Measurements from ENCODE around the gene KCNK18. TPM values are rescaled to one million over a fixed set of nuclear protein-coding genes. Genes with fewer than 3 reads are reported as not detected.

Gene KCNK18
- total and polyA plus RNA-seq, 2 of the 8 experiments (the other 6 are each of a cell fraction or from before 2014, with no cell fraction given), result not detected

- Histone ChIP-seq H3K4me3 (ENCODE audit: extremely low read depth in 1 of 4, insufficient read depth in 2 of 4, low read depth in 3 of 4, low read length in 4 of 4) (no peak overlapping the region), H4K20me1 (replicated peaks in 1 of 2; ENCODE audit: control insufficient read depth in 1 of 2, insufficient read depth in 2 of 2, low read length in 2 of 2) (peaks cover 0 to 1% of the 10 kb centered on the region in 2 experiments), H2BK5ac (ENCODE audit: low read depth, low read length) (no peak overlapping the region), H3K18ac (ENCODE audit: extremely low read depth, low read length) (no peak overlapping the region), H2AFZ (ENCODE audit: low read length) (no peak overlapping the region), H3K23ac (ENCODE audit: insufficient read length) (no peak overlapping the region), H4K5ac (ENCODE audit: insufficient read length, low read depth, low read length) (no peak overlapping the region), H2BK15ac (ENCODE audit: low read length) (no peak overlapping the region), H2BK20ac (ENCODE audit: low read length) (no peak overlapping the region), H3K27me3 (replicated peaks in 1 of 4; ENCODE audit: control insufficient read depth in 3 of 4, extremely low read depth in 1 of 4, insufficient read depth in 3 of 4, low read length in 3 of 4) (peaks cover under 1 to 16% (median 14%) of the 10 kb centered on the region in 4 experiments), H3K4ac (replicated peaks; ENCODE audit: insufficient read length, low read depth, low read length) (peak overlapping the region; percentile 61), H2AK5ac (ENCODE audit: low read depth, low read length) (no peak overlapping the region), H3K79me1 (ENCODE audit: low read depth, low read length) (no peaks in the 10 kb centered on the region), H3K27ac (ENCODE audit: low read depth, low read length) (no peak overlapping the region), H4K91ac (replicated peaks; ENCODE audit: insufficient read length, low read length) (no peak overlapping the region), H3K9me3 (ENCODE audit: insufficient read depth in 2 of 2, low read depth in 1 of 2, low read length in 1 of 2) (no peaks in the 10 kb centered on the region), H2BK12ac (ENCODE audit: low read depth, low read length) (no peak overlapping the region), H3K79me2 (ENCODE audit: control insufficient read depth in 1 of 2, insufficient read depth in 2 of 2, low read length in 2 of 2) (no peaks in the 10 kb centered on the region), H3K56ac (replicated peaks; ENCODE audit: insufficient read length, low read depth, low read length) (no peak overlapping the region), H3K4me1 (replicated peaks in 1 of 4; ENCODE audit: control insufficient read depth in 3 of 4, insufficient read depth in 4 of 4, low read length in 3 of 4) (peaks cover 0 to 7% (median 7%) of the 10 kb centered on the region in 4 experiments; a peak in 5 of 7 replicates), H3K23me2 (ENCODE audit: low read depth, low read length) (peaks cover 6% of the 10 kb centered on the region), H3K14ac (ENCODE audit: insufficient read length) (no peak overlapping the region), H3K4me2 (ENCODE audit: insufficient read depth in 1 of 2, low read depth in 2 of 2, low read length in 2 of 2) (no peak overlapping the region), H3K9ac (replicated peaks in 1 of 4; ENCODE audit: extremely low read depth in 1 of 4, low read depth in 3 of 4, low read length in 3 of 4) (no peak overlapping the region), H4K8ac (ENCODE audit: extremely low read depth, insufficient read depth, low read length) (no peak overlapping the region; the same call in 1 of the 2 replicates), H3K36me3 (ENCODE audit: control insufficient read depth in 2 of 4, insufficient read depth in 4 of 4, low read length in 3 of 4) (no peaks in the 10 kb centered on the region), H2BK120ac (replicated peaks; ENCODE audit: low read depth, low read length) (no peak overlapping the region)
- CTCF ChIA-PET (ENCODE audit: partially characterized antibody), result interaction anchor here (5.2 to 8.7 kb wide), 2 partner anchors 14 to 96 kb away, joined by 50 to 118 read pairs; no protein-coding TSS in a partner anchor
- POLR2A ChIA-PET (ENCODE audit: partially characterized antibody), result no interaction called here
- WGBS, 2 experiments (ENCODE audit: extremely low coverage in 1 of 2, insufficient coverage in 1 of 2, insufficient read length in 1 of 2, insufficient replicate concordance in 2 of 2, low coverage in 1 of 2, low lambda C conversion rate in 2 of 2, missing lambda C conversion rate in 1 of 2), result 67% methylated on average over 8 of the region's 10 CpGs; no CpG with 5 or more reads in 1 of the 2 experiments
- TF ChIP-seq E2F6 (IDR thresholded peaks at IDR 0.05) (0 out of 2 replicates have a peak, but pooled peaks have one; percentile 10), MAX (IDR thresholded peaks at IDR 0.05) (peak; percentile 64), RFX5 (IDR thresholded peaks at IDR 0.05; ENCODE audit: borderline replicate concordance, low read depth, low read length) (0 out of 2 replicates have a peak, but pooled peaks have one; percentile 40), KDM4A (IDR thresholded peaks at IDR 0.05; ENCODE audit: low read depth, low read length, severe bottlenecking) (no peak), ZNF274 (IDR thresholded peaks at IDR 0.05; ENCODE audit: borderline replicate concordance, extremely low read depth, low read length) (no peak), YY1 (IDR thresholded peaks at IDR 0.05; ENCODE audit: low read depth, low read length) (peak; percentile 63; the same call in 1 of the 2 replicates), RXRA (IDR thresholded peaks at IDR 0.05; ENCODE audit: insufficient read depth, low read depth, low read length) (no peak), EP300 (IDR thresholded peaks at IDR 0.05; ENCODE audit: borderline replicate concordance in 1 of 2, low read depth in 2 of 2, low read length in 2 of 2) (no peak)
- peak in 1 of 2 experiments; percentile 59 for DNase-seq (ENCODE audit: low read depth in 1 of 2, low spot score in 2 of 2)
- FAIRE-seq, result peak; percentile 55
Observed at GRCh38 chr10:117221156-117221711, 23.9 kb downstream of the KCNK18 start.

Measured in H1 (cell line).